HG02610 (cell line): ENCODE data around the gene FSTL1.

ENCODE experiments used
- ATAC-seq: cut with Tn5 transposase; IDR thresholded peaks from one replicate; pipeline ENCODE4 v1.9.1; 2021; ENCODE audit warnings: mild to moderate bottlenecking, moderate library complexity; ENCODE audit not compliant: unreplicated experiment

The FSTL1 gene

DNA sequence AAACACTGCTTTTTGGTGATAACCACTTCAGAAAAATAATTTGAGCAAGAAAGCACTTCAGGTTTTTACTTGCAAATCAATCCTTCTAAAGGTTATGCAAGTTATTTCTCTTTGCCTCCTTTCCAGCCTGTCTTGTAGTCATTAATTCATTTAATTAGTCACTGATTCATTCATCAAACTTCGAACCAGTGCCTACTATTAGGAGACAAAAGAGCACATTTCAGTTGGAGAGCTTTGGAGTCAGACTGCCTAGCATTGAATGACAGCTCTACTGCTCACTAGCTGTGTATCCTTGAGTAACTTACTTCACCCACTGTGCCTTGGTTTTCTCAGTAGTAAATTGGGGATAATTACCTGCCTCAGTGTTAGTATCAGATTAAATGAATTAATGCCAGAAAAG is 86.7 kb downstream of the FSTL1 start:
- ATAC-seq, result no peak

DNA sequence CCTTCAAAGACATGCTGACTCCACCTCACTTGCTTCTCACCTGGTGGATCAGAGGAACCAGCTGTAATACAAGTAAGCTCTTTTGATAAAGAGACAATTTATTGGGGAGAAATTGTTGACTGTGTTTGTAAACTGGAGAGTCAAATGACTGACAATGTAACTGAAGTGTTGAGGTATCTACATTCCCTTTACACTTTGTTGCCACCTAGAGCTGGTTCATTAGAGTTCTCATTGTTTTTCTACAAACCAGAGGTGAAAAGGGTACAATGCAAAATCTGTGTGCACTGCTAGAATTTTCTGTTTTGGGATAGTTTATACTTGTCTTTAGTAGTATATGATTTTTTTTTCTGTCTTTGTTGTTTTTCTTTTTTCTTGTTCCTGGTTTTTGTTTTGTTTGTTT is 93.0 kb downstream of the FSTL1 start:
- ATAC-seq, result no peak

DNA sequence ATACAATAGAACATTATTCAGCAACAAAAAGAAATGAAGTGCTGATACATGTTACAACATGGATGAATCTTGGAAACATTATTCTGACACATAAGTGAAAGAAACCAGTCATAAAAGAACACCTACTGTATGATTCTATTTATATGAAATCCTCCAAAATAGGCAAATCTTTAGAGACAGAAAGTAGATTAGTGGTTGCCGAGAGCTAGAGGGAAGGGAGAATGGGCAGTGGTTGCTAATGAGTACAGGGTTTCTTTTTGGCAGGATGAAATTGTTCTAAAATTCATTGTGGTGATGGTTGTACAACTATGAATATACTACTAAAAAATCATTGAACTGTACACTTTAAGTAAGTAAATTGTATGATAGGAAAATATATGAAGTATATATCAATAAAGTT is 95.3 kb downstream of the FSTL1 start:
- no peak for ATAC-seq

DNA sequence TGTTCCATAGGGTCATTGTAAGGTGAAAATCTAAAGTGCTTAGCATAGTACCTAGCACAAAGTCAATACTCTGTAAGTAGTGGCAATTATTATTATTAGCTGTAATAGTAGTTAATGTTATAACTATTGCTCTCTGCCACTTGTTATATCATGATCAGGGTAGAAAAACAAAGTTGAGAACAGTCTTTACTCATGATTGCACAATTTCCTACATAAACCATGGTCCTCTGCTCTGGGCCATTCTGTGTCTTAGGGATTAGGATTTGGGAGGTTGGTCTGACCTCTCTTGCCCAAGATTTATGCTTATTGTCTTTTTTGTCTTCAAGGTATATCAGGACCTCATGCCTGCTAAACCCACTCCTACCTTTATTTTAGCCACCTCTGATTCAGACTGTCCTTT is 97.3 kb downstream of the FSTL1 start:
- no peak for ATAC-seq

DNA sequence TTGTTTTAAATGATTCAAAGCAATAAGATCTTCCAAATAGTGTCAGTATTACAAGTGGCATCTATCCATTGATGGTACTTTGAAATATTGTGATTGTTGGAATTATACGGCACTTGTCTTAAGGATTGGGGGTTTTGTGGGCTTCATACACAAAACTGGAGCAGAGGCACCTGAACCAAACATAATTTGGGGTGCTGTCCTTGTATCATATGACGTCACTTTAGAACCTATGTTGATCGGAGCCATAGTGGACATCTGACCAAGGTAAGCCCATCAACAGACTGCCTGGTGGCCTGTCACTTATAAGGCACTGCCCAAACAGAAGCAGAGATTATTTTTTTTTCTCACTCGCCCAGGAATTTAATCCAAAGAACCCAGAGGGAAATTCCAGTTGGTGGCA is 98.8 kb downstream of the FSTL1 start:
- ATAC-seq, result no peak

DNA sequence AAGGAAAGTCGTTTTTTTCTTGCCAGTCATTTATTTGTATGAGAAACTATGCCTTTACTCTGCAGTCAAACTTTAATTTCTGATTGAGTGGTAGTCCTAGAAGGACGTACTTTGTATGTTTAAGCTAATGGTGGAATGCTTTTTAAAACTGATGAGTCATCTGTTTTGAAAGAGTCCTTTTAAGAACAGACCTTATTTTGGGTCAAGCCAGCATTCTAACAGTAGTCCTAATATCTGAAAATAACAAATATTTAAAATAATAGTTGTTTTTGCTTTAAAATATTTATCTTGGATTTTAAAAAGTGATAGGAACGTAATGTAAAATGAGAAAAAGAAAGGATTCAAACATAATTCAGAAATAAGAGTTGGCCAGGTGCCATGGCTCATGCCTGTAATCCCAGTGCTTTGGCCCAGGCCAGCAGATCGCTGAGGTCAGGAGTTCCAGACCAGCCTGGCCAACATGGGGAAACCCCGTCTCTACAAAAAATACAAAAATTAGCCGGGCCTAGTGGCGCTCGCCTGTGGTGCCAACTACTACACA is 100.3 kb downstream of the FSTL1 start:
- no peak for ATAC-seq

DNA sequence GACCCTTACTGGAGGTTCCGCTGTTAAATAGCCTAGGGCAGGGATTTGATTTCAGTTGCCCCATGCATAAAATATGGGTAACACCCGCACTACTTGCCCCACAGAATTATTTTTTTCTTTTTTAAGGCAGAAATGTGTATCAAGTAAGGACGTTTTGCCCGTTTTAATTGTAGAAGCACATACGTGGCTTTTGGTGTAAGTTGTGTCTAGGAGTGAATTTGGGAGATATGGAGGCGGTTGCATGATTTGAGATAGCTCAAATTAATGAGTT is 101.0 kb downstream of the FSTL1 start:
- ATAC-seq, result no peak

DNA sequence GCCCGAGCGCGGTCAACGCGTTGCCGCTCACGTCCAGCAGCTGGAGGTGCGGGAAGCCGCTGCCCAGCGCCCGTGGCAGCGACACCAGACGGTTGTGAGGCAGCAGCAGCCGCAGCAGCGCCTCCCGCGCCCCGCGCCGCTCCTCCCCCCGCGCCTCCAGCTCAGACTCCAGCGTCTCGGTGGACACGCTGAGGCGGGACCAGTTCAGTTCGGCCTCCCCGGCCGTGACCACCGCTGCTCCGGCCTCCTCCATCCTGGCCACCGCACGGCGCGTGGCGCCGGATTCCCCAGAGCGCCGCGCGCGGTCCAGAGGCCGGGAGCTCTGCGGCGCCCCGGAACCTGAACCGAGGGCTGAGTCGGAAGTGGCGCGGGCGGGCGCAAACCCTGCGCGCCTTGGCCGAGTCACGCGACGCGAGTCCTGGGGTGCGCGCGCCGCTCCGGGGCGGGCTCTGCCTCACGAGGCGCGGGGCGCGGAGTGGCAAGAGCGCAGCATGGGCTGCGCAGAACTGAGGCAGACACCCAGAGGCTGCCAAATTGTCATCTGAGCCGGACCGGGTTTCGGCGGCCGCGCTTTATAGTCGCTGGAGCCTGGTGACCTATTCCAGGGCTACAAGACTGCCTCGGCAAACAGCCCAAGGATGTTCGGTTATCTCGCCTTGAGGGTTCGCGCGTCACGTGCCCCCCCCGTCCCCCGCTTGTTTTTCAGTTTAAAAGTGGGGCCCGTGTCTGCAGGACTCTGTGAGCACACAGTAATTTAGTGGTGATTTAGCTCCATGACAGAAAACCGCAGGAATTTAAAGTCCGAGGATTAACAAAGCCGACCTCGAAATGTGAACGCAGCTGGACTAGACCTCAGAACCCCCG is 101.6 kb downstream of the FSTL1 start, which contains the start of gene LRRC58:
Gene LRRC58, minus strand, starts transcription at position 364 of the 864 bp plus-strand sequence. Its CDS starts 111 bp downstream, at position 253.
- ATAC-seq, result peak; percentile 89

DNA sequence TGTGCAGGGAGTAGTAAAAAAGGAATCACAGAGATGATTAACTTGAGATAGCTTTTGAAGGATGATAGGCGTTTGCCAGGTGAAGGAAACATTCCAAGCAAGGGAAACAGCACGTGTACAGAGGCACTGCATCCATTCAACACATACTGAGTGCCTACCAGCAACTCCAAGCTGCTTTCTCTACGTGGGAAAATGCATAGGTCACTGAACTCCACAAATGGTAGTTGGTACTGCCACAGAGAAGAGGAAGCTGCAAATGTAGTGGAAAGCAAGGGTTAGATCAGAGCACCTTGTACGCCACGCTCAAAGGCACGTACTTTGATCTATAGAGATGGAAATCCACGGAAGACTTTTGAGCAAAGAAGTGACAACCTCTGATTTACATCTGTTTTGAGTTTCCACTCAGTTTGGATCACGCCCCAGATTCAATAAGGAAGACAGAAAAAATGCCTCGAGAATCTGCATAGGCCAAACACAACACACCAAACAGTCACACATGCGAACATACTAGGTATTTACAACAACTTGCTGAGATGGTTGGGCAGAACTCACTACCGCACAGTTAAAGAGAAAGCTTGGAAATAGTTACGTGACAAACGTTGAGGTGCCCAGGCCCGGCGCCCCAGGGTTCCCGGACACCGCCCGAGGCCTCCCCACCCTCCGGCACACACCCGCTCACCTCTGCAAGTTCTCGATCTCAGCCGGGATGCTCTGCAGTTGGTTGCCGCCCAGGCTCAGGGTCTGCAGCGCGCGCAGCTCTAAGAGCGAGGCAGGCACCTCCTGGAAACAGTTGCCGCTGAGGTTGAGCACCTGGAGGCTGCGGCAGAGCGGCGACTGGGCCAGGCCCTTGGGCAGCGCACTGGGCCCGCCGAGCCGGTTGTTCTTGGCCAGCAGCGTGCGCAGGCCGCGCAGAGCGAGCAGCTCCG is 102.5 kb downstream of the FSTL1 start:
- ATAC-seq, result peak; percentile 48

DNA sequence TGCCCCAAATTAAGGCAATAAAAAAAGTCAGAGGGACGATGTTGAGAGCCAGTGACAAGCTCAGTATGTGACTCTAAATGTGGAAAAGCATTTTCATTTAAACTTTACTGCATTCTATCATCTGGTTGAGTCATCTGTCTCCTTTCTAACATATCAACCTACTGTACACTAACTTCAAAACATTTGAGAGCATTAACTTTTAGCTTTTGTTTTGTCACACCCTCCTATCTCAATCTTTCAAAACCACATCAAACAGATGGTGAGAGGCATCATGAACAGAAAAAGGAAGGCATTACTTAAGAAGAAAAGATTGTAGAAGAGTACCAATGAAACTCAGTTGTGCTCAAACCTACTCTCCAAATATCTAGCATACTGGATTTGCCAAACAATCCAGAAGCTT is 106.4 kb downstream of the FSTL1 start:
- ATAC-seq, result peak; percentile 27
